HUES6 (cell line): ENCODE measurements around the gene CHRNA4.

Experiments used
- H3K27ac ChIP-seq: 2 replicates; pipeline ENCODE4 v1.7.0; 2013; ENCODE audit warnings: low read depth, mild to moderate bottlenecking, low read length, inconsistent platforms
- H3K27me3 ChIP-seq: 2 replicates; pipeline ENCODE4 v1.6.1; 2013; ENCODE audit warnings: low read length; ENCODE audit not compliant: control insufficient read depth, insufficient read depth
- H3K36me3 ChIP-seq: 2 replicates; pipeline ENCODE4 v1.6.1; 2013; ENCODE audit warnings: low read length; ENCODE audit not compliant: control insufficient read depth, insufficient read depth
- H3K4me1 ChIP-seq: 2 replicates; pipeline ENCODE4 v1.6.1; 2013; ENCODE audit warnings: low read length; ENCODE audit not compliant: control insufficient read depth, insufficient read depth
- H3K4me3 ChIP-seq: 2 replicates; pipeline ENCODE4 v1.5.1; 2013; ENCODE audit warnings: low read depth, low read length
- H3K9ac ChIP-seq: one replicate; pipeline ENCODE4 v1.6.1; 2013; ENCODE audit warnings: mild to moderate bottlenecking, low read length
- H3K9me3 ChIP-seq: 2 replicates; pipeline ENCODE4 v1.6.1; 2013; ENCODE audit warnings: low read depth, low read length; ENCODE audit not compliant: control insufficient read depth, insufficient read depth

Gene CHRNA4

DNA sequence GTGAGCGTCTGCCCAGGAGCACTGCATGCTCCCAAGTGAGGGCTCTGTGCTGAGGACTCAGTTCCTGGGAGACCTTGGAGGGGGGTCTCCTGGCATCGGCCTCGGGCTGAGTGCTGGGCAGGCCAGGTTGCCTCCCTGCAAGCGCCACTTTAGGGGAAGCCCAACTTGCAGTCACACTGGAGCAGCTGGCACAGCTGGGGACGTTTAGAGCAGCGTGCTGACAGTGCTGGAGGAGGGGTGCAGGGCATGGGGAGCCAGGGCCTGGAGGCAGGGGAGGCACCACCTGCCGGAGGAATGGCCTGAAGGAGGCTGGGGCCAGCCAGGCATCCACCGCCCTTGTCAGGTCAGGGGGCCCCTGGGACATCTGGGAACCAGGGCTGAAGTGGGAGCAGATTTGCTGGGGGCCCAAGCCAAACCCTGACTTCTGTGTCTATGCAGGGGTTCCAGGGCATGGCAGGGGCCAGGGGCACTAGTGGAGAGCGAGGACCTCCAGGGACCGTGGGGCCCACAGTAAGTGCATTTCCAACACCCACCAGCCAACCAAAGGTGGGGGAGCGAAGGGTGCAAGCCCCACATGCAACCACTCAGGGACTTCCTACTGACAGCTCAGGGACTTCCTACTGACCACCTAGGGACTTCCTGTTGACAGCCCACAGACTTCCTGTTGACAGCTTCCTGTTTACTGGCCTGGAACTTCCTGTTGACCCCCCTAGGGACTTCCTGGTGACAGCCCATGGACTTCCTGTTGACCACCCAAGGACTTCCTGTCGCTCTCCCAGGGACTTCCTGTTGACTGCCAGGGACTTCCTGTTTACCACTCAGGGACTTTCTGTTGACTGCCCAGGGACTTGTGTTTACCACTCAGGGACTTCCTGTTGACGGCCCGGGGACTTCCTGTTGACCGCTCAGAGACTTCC lies 34.6 kb downstream of the CHRNA4 start:
- H3K9me3 ChIP-seq, result peaks cover 5% of the 10 kb centered on the region; the same call in 1 of the 2 replicates
- H3K4me3 ChIP-seq, result no peak overlapping the region
- H3K9ac ChIP-seq, result no peak overlapping the region
- H3K27ac ChIP-seq, result no peak overlapping the region
- H3K27me3 ChIP-seq, result peaks cover 6% of the 10 kb centered on the region; the same call in 1 of the 2 replicates
- no peaks in the 10 kb centered on the region for H3K36me3 ChIP-seq
- H3K4me1 ChIP-seq, result no peaks in the 10 kb centered on the region

- Histone ChIP-seq H3K36me3 (no peaks in the 10 kb centered on the region), H3K4me3 (no peak overlapping the region), H3K9ac (no peak overlapping the region), H3K9me3 (0 out of 2 replicates have a peak, but pooled peaks cover 5% of the 10 kb centered on the region), H3K27me3 (peaks cover 6% of the 10 kb centered on the region; the same call in 1 of the 2 replicates), H3K27ac (no peak overlapping the region), H3K4me1 (no peaks in the 10 kb centered on the region)
Measured at GRCh38 chr20:63325554-63326313, 35.4 kb downstream of the CHRNA4 start.

DNA sequence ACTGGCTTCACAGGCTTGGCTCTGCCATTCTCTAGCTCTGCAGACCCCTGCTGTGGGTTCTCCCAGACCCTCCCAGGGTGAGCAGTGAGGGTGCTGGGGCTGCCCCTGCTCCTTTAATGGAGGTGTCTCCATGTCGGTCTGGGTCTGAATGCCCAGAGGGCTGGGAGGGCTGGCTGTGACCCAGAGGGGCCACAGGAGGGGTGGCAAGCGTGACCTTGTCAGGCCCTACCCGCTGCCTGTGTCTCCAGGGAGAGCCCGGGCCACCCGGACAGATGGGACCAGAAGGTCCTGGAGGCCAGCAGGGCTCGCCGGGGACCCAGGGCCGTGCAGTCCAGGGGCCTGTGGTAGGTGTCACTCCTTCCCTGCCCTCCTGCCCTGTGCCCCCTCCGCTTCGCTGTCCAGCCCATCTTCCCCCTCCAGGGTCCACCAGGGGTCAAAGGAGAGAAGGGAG lies 36.1 kb downstream of the CHRNA4 start:
- Histone ChIP-seq H3K9me3 (0 out of 2 replicates have a peak, but pooled peaks cover 5% of the 10 kb centered on the region), H3K4me3 (no peak overlapping the region), H3K27me3 (peaks cover 6% of the 10 kb centered on the region; the same call in 1 of the 2 replicates), H3K27ac (no peak overlapping the region), H3K36me3 (no peaks in the 10 kb centered on the region), H3K9ac (no peak overlapping the region), H3K4me1 (no peaks in the 10 kb centered on the region)

DNA sequence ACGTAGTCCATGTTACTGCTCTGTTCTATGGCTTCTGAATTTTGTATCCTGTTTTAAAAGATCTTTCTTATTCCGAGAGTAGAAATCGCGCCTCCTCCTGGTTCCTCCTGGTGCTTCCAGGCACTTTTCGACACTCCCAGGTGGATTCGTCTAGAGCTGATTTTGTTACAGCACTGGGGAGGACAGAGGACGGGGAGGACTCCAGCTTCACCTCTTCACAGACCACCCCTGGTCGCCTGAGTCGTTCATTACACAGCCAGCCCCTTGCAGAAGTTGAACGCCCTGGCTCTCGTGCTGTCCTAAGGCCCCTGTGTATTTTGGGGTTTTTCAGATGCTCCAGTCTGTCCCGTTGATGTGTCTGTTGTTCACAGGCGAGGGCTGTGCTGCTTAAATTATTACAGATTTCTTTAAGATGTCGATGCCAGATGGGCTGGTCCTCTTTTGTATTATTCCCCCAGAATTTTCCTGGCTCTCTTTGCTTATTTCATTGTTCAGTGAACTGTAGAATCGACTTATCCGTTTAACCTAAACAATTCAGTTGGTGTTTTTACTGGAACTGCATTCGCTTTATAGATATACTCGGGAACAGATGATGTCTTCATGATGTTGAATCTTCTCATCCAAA lies 37.7 kb downstream of the CHRNA4 start:
- H3K9me3 ChIP-seq, result 0 out of 2 replicates have a peak, but pooled peaks cover 5% of the 10 kb centered on the region
- H3K4me1 ChIP-seq, result no peaks in the 10 kb centered on the region
- no peak overlapping the region for H3K27ac ChIP-seq
- no peak overlapping the region for H3K4me3 ChIP-seq
- no peak overlapping the region for H3K9ac ChIP-seq
- H3K27me3 ChIP-seq, result peaks cover 6% of the 10 kb centered on the region; the same call in 1 of the 2 replicates
- H3K36me3 ChIP-seq, result no peaks in the 10 kb centered on the region

DNA sequence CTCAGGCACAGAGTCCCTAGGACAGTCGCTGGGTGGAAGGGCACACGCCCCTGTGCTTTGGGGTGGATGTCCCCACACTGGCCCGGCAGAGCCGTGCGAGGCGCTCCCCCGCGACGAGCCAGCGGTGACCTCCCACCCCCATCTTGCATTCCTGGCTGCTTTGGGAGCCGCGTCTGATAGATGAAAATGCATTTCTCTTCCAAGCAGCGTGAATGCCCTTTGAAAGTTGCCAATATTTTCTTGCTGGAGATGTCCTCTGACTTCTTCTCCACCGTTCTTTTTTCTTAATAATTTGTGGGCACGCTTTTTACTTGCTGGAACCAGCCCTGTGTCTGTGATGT lies 38.2 kb downstream of the CHRNA4 start:
- H3K4me3 ChIP-seq, result no peak overlapping the region
- H3K27me3 ChIP-seq, result peaks cover 6% of the 10 kb centered on the region; the same call in 1 of the 2 replicates
- H3K4me1 ChIP-seq, result no peaks in the 10 kb centered on the region
- H3K9me3 ChIP-seq, result 0 out of 2 replicates have a peak, but pooled peaks cover 5% of the 10 kb centered on the region
- no peak overlapping the region for H3K27ac ChIP-seq
- H3K36me3 ChIP-seq, result no peaks in the 10 kb centered on the region
- no peak overlapping the region for H3K9ac ChIP-seq

- Histone ChIP-seq H3K27me3 (peaks cover 6% of the 10 kb centered on the region; the same call in 1 of the 2 replicates), H3K27ac (no peak overlapping the region), H3K4me3 (no peak overlapping the region), H3K9me3 (0 out of 2 replicates have a peak, but pooled peaks cover 5% of the 10 kb centered on the region), H3K9ac (no peak overlapping the region), H3K36me3 (no peaks in the 10 kb centered on the region), H3K4me1 (no peaks in the 10 kb centered on the region)
Measured at GRCh38 chr20:63322146-63322932, 38.8 kb downstream of the CHRNA4 start.

DNA sequence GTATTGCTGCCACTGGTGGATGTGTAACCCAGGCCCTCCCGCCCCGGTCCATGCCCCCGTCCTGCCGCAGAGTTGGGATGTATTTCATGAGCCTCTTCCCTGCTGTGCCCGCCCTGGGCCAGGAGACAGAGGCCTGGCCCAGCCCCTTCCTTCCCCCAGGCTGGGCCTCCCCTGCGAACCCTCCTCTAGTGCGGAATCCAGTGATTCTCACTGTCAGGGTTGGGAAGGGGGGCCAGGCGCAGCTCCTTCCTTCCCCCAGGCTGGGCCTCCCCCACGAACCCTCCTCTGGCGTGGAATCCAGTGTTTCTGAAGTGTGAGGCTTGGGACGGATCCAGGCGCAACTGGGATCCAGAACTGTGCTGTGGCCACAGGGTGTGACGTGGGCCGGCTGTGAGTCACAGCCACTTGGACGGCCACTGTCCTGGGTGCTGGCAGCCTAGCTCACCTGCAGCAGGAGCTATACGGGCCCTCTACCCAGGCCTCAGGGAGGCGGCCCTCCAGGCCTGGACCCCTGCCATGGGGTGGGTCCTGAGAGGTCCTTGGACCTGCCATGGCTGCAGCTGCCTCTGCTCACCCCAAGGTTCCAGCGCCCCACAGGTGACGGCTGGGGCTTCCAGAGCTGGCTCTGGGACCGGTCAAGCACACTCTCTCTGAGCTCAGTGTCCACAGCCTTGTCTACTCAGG lies 39.9 kb downstream of the CHRNA4 start:
- Histone ChIP-seq H3K36me3 (no peaks in the 10 kb centered on the region), H3K9me3 (no peaks in the 10 kb centered on the region), H3K4me3 (no peak overlapping the region), H3K27me3 (peaks cover 6% of the 10 kb centered on the region; the same call in 1 of the 2 replicates), H3K27ac (no peak overlapping the region), H3K9ac (no peak overlapping the region), H3K4me1 (no peaks in the 10 kb centered on the region)

- H3K4me1 ChIP-seq, result no peaks in the 10 kb centered on the region
- H3K4me3 ChIP-seq, result no peak overlapping the region
- no peak overlapping the region for H3K27ac ChIP-seq
- H3K36me3 ChIP-seq, result no peaks in the 10 kb centered on the region
- H3K27me3 ChIP-seq, result peaks cover 6% of the 10 kb centered on the region; the same call in 1 of the 2 replicates
- no peak overlapping the region for H3K9ac ChIP-seq
- no peaks in the 10 kb centered on the region for H3K9me3 ChIP-seq
Measured at GRCh38 chr20:63320616-63321147, 40.5 kb downstream of the CHRNA4 start.

- H3K36me3 ChIP-seq, result no peaks in the 10 kb centered on the region
- H3K9me3 ChIP-seq, result no peaks in the 10 kb centered on the region
- no peak overlapping the region for H3K9ac ChIP-seq
- no peak overlapping the region for H3K4me3 ChIP-seq
- no peaks in the 10 kb centered on the region for H3K4me1 ChIP-seq
- H3K27me3 ChIP-seq, result peaks cover 6% of the 10 kb centered on the region; the same call in 1 of the 2 replicates
- H3K27ac ChIP-seq, result no peak overlapping the region
Measured at GRCh38 chr20:63320041-63320511, 41.1 kb downstream of the CHRNA4 start.
